Thyroid gland (tissue), 4 donors: ENCODE data around the gene GAS2. TPM values are rescaled to one million over a fixed set of nuclear protein-coding genes. Genes with fewer than 3 reads are reported as not detected.

Experiments
- DNase-seq, 2 donors: peaks; one replicate each; pipeline ENCODE4 v3.0.0-alpha.2; 2019
- H3K27ac ChIP-seq, 3 donors: fragments of 200-600 bp; sonication (generic); 1 replicate in 2 of 3; 2 replicates in 1 of 3; pipeline ENCODE4 v1.5.1; 2016 to 2019; ENCODE audit warnings: mild to moderate bottlenecking in 1 of 3, moderate library complexity in 1 of 3
- H3K27me3 ChIP-seq: fragments of 200-600 bp; sonication (generic); one replicate; pipeline ENCODE4 v1.5.1; 2019
- H3K36me3 ChIP-seq, 2 donors: fragments of 200-600 bp; sonication (generic); one replicate each; pipeline ENCODE4 v1.5.1; 2016 to 2019
- H3K4me1 ChIP-seq, 2 donors: fragments of 200-600 bp; sonication (generic); one replicate each; pipeline ENCODE4 v1.5.1; 2017 to 2019
- H3K4me3 ChIP-seq, 3 donors: fragments of 200-600 bp; sonication (generic); replicated peaks in 1 of 3; 1 replicate in 2 of 3; 2 replicates in 1 of 3; pipeline ENCODE4 v1.5.1; 2016; ENCODE audit warnings: mild to moderate bottlenecking in 1 of 3
- H3K9me3 ChIP-seq: fragments of 200-600 bp; sonication (generic); one replicate; pipeline ENCODE4 v1.5.1; 2017
- POLR2A ChIP-seq, 2 donors: fragments of 450-650 bp; IDR thresholded peaks; one replicate each; pipeline ENCODE4 v1.6.1; 2017; ENCODE audit warnings: antibody characterized with exemption in 2 of 2, mild to moderate bottlenecking in 2 of 2, moderate library complexity in 1 of 2
- WGBS, 2 donors: methylation state at CpG; one replicate each; pipeline ENCODE4 v1.1.5; 2017; 5-methylcytosine and 5-hydroxymethylcytosine counted together
- intact Hi-C: fragments of 100-400 bp; cut with DNase I; formaldehyde crosslinking; loops from one replicate; pipeline ENCODE4 v1.15.1; 2023
- total RNA-seq, 4 donors: library from RNA; depleted of rRNA; stranded (reverse); fragments of >200 nt; gene quantifications; one replicate each; pipeline ENCODE4 v1.2.3, GENCODE V29; 2016
- TF ChIP-seq, protein P1 (sequence below), 6 experiments: fragments of 200-600 bp in 3 of 6; fragments of 450-650 bp in 3 of 6; sonication (generic) in 3 of 6; IDR thresholded peaks; one replicate each; pipeline ENCODE4 v1.5.1; 2016 to 2019; ENCODE audit warnings: antibody characterized with exemption in 6 of 6, mild to moderate bottlenecking in 2 of 6, inconsistent platforms in 1 of 6, moderate library complexity in 1 of 6

GAS2 gene
- total RNA-seq, 4 donors from 2014 or later: 2.3 to 10.2 (median 4.9) TPM; not detected in 1

DNA sequence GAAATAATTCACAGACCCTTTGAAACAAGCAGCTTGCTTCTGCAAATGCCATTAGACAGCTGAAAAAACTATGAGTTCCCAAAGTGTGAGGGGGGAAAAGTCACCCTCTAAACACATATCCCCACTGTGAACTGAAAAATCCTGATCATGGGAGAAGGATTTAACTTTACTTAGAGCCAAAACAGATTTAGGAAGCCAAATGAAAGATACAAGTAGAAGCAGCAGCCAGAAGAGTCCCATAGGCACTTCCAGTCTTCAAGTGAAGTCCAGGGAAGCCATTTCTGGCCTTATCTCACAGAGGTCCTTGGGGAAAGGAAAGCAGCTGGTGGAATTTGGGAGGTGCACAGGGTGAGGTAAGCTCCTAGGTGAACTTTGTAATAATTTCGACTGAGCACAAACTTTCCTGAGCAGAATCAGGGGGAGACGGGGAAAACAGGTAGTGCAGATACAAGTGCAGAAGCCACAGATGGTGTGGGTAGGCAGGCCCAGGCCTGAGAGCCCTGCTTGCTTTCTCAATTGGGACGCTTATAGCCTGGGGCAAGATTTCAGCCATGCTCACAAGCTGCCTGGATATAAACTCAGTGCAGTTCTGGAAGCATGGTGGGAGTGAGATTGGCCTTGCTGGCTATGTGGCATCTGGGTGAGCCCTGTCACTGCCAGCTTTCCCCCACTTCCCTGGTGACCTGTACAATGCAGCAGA is 44.8 kb downstream of the GAS2 start:
- TF ChIP-seq, protein P1, sequence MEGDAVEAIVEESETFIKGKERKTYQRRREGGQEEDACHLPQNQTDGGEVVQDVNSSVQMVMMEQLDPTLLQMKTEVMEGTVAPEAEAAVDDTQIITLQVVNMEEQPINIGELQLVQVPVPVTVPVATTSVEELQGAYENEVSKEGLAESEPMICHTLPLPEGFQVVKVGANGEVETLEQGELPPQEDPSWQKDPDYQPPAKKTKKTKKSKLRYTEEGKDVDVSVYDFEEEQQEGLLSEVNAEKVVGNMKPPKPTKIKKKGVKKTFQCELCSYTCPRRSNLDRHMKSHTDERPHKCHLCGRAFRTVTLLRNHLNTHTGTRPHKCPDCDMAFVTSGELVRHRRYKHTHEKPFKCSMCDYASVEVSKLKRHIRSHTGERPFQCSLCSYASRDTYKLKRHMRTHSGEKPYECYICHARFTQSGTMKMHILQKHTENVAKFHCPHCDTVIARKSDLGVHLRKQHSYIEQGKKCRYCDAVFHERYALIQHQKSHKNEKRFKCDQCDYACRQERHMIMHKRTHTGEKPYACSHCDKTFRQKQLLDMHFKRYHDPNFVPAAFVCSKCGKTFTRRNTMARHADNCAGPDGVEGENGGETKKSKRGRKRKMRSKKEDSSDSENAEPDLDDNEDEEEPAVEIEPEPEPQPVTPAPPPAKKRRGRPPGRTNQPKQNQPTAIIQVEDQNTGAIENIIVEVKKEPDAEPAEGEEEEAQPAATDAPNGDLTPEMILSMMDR (IDR thresholded peaks at IDR 0.05): no peak
- TF ChIP-seq POLR2A (IDR thresholded peaks at IDR 0.05): no peak
- WGBS, 2 donors: 70 to 80% methylated on average over 3 of the region's 3 CpGs
- H3K9me3 ChIP-seq: no peaks in the 10 kb centered on the region
- H3K4me1 ChIP-seq: no peaks in the 10 kb centered on the region
- intact Hi-C loops: no loop called here
- DNase-seq: no peak
- H3K4me3 ChIP-seq: no peak overlapping the region
- no peaks in the 10 kb centered on the region for H3K36me3 ChIP-seq
- H3K27ac ChIP-seq: no peak overlapping the region
- no peaks in the 10 kb centered on the region for H3K27me3 ChIP-seq

- Histone ChIP-seq H3K36me3 (no peaks in the 10 kb centered on the region), H3K27ac (no peak overlapping the region), H3K27me3 (no peaks in the 10 kb centered on the region), H3K4me3 (no peak overlapping the region), H3K4me1 (no peaks in the 10 kb centered on the region), H3K9me3 (no peaks in the 10 kb centered on the region)
- no peak for TF ChIP-seq POLR2A (IDR thresholded peaks at IDR 0.05)
- TF ChIP-seq, protein P1 (IDR thresholded peaks at IDR 0.05): no peak
- WGBS, 2 donors: 35 to 37% methylated on average over 1 of the region's 1 CpG
- intact Hi-C loops: no loop called here
- no peak for DNase-seq
Observed at GRCh38 chr11:22711880-22712279, 45.5 kb downstream of the GAS2 start.

DNA sequence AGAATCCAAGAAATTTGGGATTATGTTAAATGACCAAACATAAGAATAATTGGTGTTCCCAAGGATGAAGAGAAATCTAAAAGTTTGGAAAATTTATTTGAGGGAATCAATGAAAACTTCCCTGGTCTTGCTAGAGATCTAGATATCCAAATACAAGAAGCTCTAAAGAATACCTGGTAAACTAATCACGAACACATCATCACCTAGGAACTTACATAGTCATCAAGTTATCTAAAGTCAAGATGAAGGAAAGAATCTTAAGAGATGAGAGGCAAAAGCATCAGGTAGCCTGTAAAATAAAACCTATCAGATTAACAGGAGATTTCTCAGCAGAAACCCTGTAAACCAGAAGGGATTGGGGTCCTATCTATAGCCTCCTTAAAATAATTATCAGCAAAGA is 46.9 kb downstream of the GAS2 start:
- no peak for DNase-seq
- TF ChIP-seq POLR2A (IDR thresholded peaks at IDR 0.05): no peak
- TF ChIP-seq, protein P1 (IDR thresholded peaks at IDR 0.05): no peak
- Histone ChIP-seq H3K36me3 (no peaks in the 10 kb centered on the region), H3K4me1 (no peaks in the 10 kb centered on the region), H3K9me3 (no peaks in the 10 kb centered on the region), H3K27ac (no peak overlapping the region), H3K4me3 (no peak overlapping the region), H3K27me3 (no peaks in the 10 kb centered on the region)
- intact Hi-C loops: no loop called here
- WGBS, 2 donors: 77 to 92% methylated on average over 1 of the region's 1 CpG

- 84 to 94% methylated on average over 3 of the region's 3 CpGs for WGBS, 2 donors
- Histone ChIP-seq H3K4me3 (no peak overlapping the region), H3K36me3 (no peaks in the 10 kb centered on the region), H3K4me1 (no peaks in the 10 kb centered on the region), H3K9me3 (no peaks in the 10 kb centered on the region), H3K27me3 (no peaks in the 10 kb centered on the region), H3K27ac (no peak overlapping the region)
- TF ChIP-seq POLR2A (IDR thresholded peaks at IDR 0.05): no peak
- TF ChIP-seq, protein P1 (IDR thresholded peaks at IDR 0.05): no peak
- no peak for DNase-seq
- intact Hi-C loops: no loop called here
Observed at GRCh38 chr11:22715971-22716370, 49.6 kb downstream of the GAS2 start.

GRCh38 chr11:22720457-22720856 is 54.0 kb downstream of the GAS2 start:
- no peak overlapping the region for H3K27ac ChIP-seq
- DNase-seq: no peak
- no peaks in the 10 kb centered on the region for H3K9me3 ChIP-seq
- TF ChIP-seq POLR2A (IDR thresholded peaks at IDR 0.05): no peak
- TF ChIP-seq, protein P1 (IDR thresholded peaks at IDR 0.05): no peak
- intact Hi-C loops: no loop called here
- 80 to 85% methylated on average over 3 of the region's 3 CpGs for WGBS, 2 donors
- H3K27me3 ChIP-seq: no peaks in the 10 kb centered on the region
- no peak overlapping the region for H3K4me3 ChIP-seq
- no peaks in the 10 kb centered on the region for H3K36me3 ChIP-seq
- H3K4me1 ChIP-seq: no peaks in the 10 kb centered on the region
